ENCODE measurements around the gene FADS1.

The FADS1 gene

DNA sequence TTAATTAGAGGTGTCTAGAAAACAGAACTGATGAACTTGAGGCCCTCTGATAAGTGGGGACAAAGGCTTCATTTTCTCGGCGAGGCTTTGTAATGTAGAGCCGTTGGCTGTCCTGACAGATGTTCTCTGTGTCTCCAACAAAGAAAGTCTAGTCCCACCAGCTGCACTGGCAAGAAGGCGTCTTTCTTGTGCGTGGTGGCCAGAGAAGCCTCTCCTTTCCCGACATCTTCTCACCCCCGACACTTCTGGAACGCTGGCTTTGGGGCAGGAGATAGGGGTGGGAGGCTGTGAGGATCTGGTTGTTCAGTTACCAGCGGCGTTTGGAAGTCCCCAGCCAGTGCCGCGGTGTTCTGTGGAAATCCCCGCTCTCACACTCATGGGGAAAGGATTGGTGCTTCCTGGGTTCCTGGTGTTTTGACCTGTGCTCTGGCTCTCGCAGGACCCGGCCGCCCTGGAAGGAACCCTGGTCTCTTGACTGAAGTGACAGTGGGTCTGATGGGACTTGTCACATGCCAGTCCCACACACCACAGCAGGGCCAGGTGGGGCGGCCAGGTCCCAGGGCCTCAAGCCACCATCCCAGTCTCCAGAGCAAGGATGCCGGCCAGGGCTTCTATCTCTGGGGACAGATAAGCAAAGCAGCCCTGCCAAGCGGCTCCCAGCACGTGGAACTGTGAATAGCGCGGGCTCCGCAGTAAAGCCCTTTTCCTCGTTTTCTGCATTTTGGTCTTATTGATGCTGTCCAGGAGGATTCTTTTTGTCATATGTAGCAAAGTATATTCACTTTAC, 34.5 kb upstream of the FADS1 start:
- TF ChIP-seq, protein P1, sequence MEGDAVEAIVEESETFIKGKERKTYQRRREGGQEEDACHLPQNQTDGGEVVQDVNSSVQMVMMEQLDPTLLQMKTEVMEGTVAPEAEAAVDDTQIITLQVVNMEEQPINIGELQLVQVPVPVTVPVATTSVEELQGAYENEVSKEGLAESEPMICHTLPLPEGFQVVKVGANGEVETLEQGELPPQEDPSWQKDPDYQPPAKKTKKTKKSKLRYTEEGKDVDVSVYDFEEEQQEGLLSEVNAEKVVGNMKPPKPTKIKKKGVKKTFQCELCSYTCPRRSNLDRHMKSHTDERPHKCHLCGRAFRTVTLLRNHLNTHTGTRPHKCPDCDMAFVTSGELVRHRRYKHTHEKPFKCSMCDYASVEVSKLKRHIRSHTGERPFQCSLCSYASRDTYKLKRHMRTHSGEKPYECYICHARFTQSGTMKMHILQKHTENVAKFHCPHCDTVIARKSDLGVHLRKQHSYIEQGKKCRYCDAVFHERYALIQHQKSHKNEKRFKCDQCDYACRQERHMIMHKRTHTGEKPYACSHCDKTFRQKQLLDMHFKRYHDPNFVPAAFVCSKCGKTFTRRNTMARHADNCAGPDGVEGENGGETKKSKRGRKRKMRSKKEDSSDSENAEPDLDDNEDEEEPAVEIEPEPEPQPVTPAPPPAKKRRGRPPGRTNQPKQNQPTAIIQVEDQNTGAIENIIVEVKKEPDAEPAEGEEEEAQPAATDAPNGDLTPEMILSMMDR (IDR thresholded peaks at IDR 0.05; ENCODE audit: low read depth, low read length, missing control alignments) = no peak
- H3K4me3 ChIP-seq (ENCODE audit: low read depth, low read length) = no peak overlapping the region
- DNase-seq (ENCODE audit: low read depth) = no peak

- TF ChIP-seq, protein P1 (IDR thresholded peaks at IDR 0.05; ENCODE audit: low read depth, low read length, missing control alignments) = no peak
- no peak for DNase-seq (ENCODE audit: low read depth)
- no peak overlapping the region for H3K4me3 ChIP-seq (ENCODE audit: low read depth, low read length)
Observed at GRCh38 chr11:61850687-61851086, 33.9 kb upstream of the FADS1 start.

DNA sequence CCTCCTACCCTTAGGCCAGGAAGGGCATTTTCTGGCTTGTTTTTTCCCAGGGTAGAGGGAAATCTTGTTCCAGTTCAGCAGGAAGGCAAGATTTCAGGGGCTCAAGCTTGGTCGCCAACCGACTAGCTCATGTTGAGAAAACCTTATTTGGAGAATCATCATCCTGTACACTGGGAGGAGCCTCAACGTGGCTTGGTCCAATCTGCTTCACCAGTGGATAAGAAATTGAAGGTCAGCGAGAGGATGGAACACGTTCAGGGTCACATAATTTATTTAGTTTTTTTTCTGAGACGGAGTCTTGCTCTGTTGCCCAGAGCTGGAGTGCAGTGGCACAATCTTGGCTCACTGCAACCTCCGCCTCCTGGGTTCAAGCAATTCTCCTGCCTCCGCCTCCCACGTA, 31.8 kb upstream of the FADS1 start:
- no peak overlapping the region for H3K4me3 ChIP-seq (ENCODE audit: low read depth, low read length)
- DNase-seq (ENCODE audit: low read depth) = no peak
- TF ChIP-seq, protein P1 (IDR thresholded peaks at IDR 0.05; ENCODE audit: low read depth, low read length, missing control alignments) = no peak

GRCh38 chr11:61847914-61848581, 31.2 kb upstream of the FADS1 start:
- DNase-seq (ENCODE audit: low read depth) = no peak
- TF ChIP-seq, protein P1 (IDR thresholded peaks at IDR 0.05; ENCODE audit: low read depth, low read length, missing control alignments) = no peak

DNA sequence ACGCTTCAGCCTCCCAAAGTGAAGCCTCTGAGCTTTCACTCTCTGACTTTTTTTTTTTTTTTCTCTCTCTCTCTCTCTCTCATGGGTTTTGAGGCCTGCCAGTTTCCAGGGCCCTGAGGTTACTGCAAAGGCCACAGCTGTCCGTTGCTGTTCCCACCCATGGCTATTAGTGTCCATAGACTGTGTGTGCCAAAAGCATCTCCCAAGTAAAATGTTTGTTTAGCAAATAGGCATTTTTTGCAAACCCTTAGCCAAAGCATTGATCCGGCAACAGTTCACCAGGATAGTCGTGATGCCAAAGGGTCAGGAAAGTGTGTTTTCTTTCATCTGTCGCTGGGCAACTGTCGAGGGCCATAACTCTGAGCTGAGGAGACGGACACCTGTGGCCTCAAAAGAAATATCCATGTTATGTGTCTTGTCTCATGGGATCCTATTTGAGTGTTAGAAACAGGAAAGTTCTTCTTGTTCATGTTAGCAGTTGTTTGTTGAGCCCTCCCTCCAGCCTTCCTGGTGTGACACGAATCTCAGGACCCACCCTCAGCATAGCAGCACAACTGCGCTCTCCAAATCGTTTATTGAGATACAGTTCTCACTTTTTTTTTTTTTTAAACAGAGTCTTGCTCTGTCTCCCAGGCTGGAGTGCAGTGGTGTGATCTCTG, 29.7 kb upstream of the FADS1 start:
- no peak for DNase-seq (ENCODE audit: low read depth)
- H3K4me3 ChIP-seq (ENCODE audit: low read depth, low read length) = no peak overlapping the region
- TF ChIP-seq, protein P1 (IDR thresholded peaks at IDR 0.05; ENCODE audit: low read depth, low read length, missing control alignments) = no peak

More at GRCh38 chr11:61847914-61848581, 31.2 kb upstream of the FADS1 start:
- H3K4me3 ChIP-seq (ENCODE audit: low read depth, low read length) = no peak overlapping the region

- no peak overlapping the region for H3K4me3 ChIP-seq (ENCODE audit: low read depth, low read length)
- TF ChIP-seq, protein P1 (IDR thresholded peaks at IDR 0.05; ENCODE audit: low read depth, low read length, missing control alignments) = no peak
- DNase-seq (ENCODE audit: low read depth) = no peak
Observed at GRCh38 chr11:61844909-61845565, 28.2 kb upstream of the FADS1 start.

All from GM12864 (cell line).